ENCODE data around the gene TRPC4AP. TPM values are rescaled to one million over a fixed set of nuclear protein-coding genes. Genes with fewer than 3 reads are reported as not detected.

The TRPC4AP gene
- total RNA-seq, 2 donors from 2014 or later, result 32.4 to 39.2 TPM

GRCh38 chr20:34979366-34980153 lies 113.0 kb downstream of the TRPC4AP start:
- H3K36me3 ChIP-seq, result no peaks in the 10 kb centered on the region
- H3K9me3 ChIP-seq, result no peaks in the 10 kb centered on the region
- no peaks in the 10 kb centered on the region for H3K27me3 ChIP-seq
- TF ChIP-seq CTCF (IDR thresholded peaks at IDR 0.05), result no peak
- H3K4me3 ChIP-seq, result peak overlapping the region; percentile 46 to 49
- peaks cover 0 to 25% of the 10 kb centered on the region in 2 donors for H3K4me1 ChIP-seq
- H3K27ac ChIP-seq, result peak overlapping the region; percentile 85 to 98
- no peak for DNase-seq (ENCODE audit: low spot score)

- Histone ChIP-seq H3K27ac (peak overlapping the region; percentile 85 to 98), H3K36me3 (no peaks in the 10 kb centered on the region), H3K4me1 (peaks cover 0 to 14% of the 10 kb centered on the region in 2 donors), H3K4me3 (peak overlapping the region; percentile 46 to 49), H3K9me3 (no peaks in the 10 kb centered on the region), H3K27me3 (no peaks in the 10 kb centered on the region)
- no peak for DNase-seq (ENCODE audit: low spot score)
- no peak for TF ChIP-seq CTCF (IDR thresholded peaks at IDR 0.05)
These were observed 114.4 kb downstream of the TRPC4AP start for GRCh38 chr20:34978092-34978744.

- peaks cover 0 to 14% of the 10 kb centered on the region in 2 donors for H3K4me1 ChIP-seq
- H3K27ac ChIP-seq, result peak overlapping the region; percentile 85 to 98
- H3K9me3 ChIP-seq, result no peaks in the 10 kb centered on the region
- H3K4me3 ChIP-seq, result peak overlapping the region; percentile 46 to 49
- H3K36me3 ChIP-seq, result no peaks in the 10 kb centered on the region
- no peak for TF ChIP-seq CTCF (IDR thresholded peaks at IDR 0.05)
- H3K27me3 ChIP-seq, result no peaks in the 10 kb centered on the region
- no peak for DNase-seq (ENCODE audit: low spot score)
These were observed 115.1 kb downstream of the TRPC4AP start for GRCh38 chr20:34977365-34978091.

GRCh38 chr20:34976286-34976685 lies 116.3 kb downstream of the TRPC4AP start:
- Histone ChIP-seq H3K4me3 (no peak overlapping the region), H3K9me3 (no peaks in the 10 kb centered on the region), H3K27ac (peak overlapping the region; percentile 85 to 98), H3K36me3 (no peaks in the 10 kb centered on the region), H3K4me1 (peaks cover 0 to 8% of the 10 kb centered on the region in 2 donors), H3K27me3 (no peaks in the 10 kb centered on the region)
- DNase-seq (ENCODE audit: low spot score), result no peak
- TF ChIP-seq CTCF (IDR thresholded peaks at IDR 0.05), result no peak

- TF ChIP-seq CTCF (IDR thresholded peaks at IDR 0.05), result no peak
- H3K27ac ChIP-seq, result no peak overlapping the region
- H3K4me3 ChIP-seq, result no peak overlapping the region
- H3K9me3 ChIP-seq, result no peaks in the 10 kb centered on the region
- DNase-seq (ENCODE audit: low spot score), result no peak
- H3K27me3 ChIP-seq, result no peaks in the 10 kb centered on the region
- peaks cover 0 to 12% of the 10 kb centered on the region in 2 donors for H3K4me1 ChIP-seq
- no peaks in the 10 kb centered on the region for H3K36me3 ChIP-seq
These were observed 118.4 kb downstream of the TRPC4AP start for GRCh38 chr20:34974246-34974645.
